ENCODE measurements around the gene OLIG1.

- TF ChIP-seq POLR2A (IDR thresholded peaks at IDR 0.05) (no peak), CTCF (IDR thresholded peaks at IDR 0.05) (no peak)
Observed at GRCh38 chr21:33069645-33069993, 322 bp upstream of the OLIG1 start.

Measured in testis (tissue), 2 donors.